Liver (tissue), 9 donors: Measurements from ENCODE around the gene GRIN3A. TPM values are rescaled to one million over a fixed set of nuclear protein-coding genes. Genes with fewer than 3 reads are reported as not detected.
A peak's percentile ranks its signal among the peaks of the same experiment; 100 is the strongest.
"Not testable (repeated sequence)": the region's sequence is repeated elsewhere in the genome, so short reads cannot be mapped to it uniquely, and the experiment has no call there.

Experiments
- DNase-seq: peaks from one replicate; pipeline ENCODE4 v3.0.0-alpha.2; 2017; ENCODE audit warnings: low spot score
- H3K27ac ChIP-seq, 2 donors: one replicate each; pipeline ENCODE4 v1.7.0; 2013; ENCODE audit warnings: inconsistent platforms in 2 of 2, low read length in 2 of 2, control low read depth in 1 of 2, low read depth in 1 of 2, mild to moderate bottlenecking in 1 of 2
- H3K27me3 ChIP-seq, 4 donors: one replicate each; pipeline versions ENCODE4 v1.6.1 to v1.7.0; 2013; ENCODE audit warnings: low read length in 3 of 4, inconsistent platforms in 1 of 4, mild to moderate bottlenecking in 1 of 4, moderate library complexity in 1 of 4; ENCODE audit not compliant: control insufficient read depth in 4 of 4, insufficient read depth in 4 of 4
- H3K36me3 ChIP-seq, 4 donors: one replicate each; pipeline versions ENCODE4 v1.6.1 to v1.7.0; 2013; ENCODE audit warnings: low read length in 3 of 4, mild to moderate bottlenecking in 3 of 4, low read depth in 1 of 4, moderate library complexity in 1 of 4; ENCODE audit not compliant: control insufficient read depth in 4 of 4, insufficient read depth in 3 of 4
- H3K4me1 ChIP-seq, 4 donors: one replicate each; pipeline versions ENCODE4 v1.6.1 to v1.7.0; 2013; ENCODE audit warnings: low read length in 3 of 4, mild to moderate bottlenecking in 3 of 4, moderate library complexity in 1 of 4; ENCODE audit not compliant: control insufficient read depth in 4 of 4, insufficient read depth in 4 of 4
- H3K4me3 ChIP-seq, 3 donors: one replicate each; pipeline versions ENCODE4 v1.6.1 to v1.7.0; 2013; ENCODE audit warnings: low read length in 3 of 3, control low read depth in 1 of 3, low read depth in 1 of 3, mild to moderate bottlenecking in 1 of 3
- H3K9ac ChIP-seq, 2 donors: one replicate each; pipeline ENCODE4 v1.7.0; 2013; ENCODE audit warnings: low read length in 2 of 2, mild to moderate bottlenecking in 2 of 2, moderate library complexity in 2 of 2, control low read depth in 1 of 2, low read depth in 1 of 2
- H3K9me3 ChIP-seq, 4 donors: one replicate each; pipeline versions ENCODE4 v1.6.1 to v1.7.0; 2013; ENCODE audit warnings: low read length in 3 of 4; ENCODE audit not compliant: control insufficient read depth in 4 of 4
- ATF3 ChIP-seq: IDR thresholded peaks from 2 replicates; pipeline ENCODE4 v1.6.1; 2016; ENCODE audit warnings: antibody characterized with exemption
- CTCF ChIP-seq: fragments of 150-350 bp; IDR thresholded peaks from 2 replicates; pipeline ENCODE4 v1.5.1; 2017; ENCODE audit warnings: improper control_type of control experiment, low read depth, low read length; ENCODE audit not compliant: missing input control
- EGR1 ChIP-seq, 2 donors: IDR thresholded peaks; 2 replicates each; pipeline ENCODE4 v1.6.1; 2016 to 2018; ENCODE audit warnings: antibody characterized with exemption in 2 of 2, low read depth in 2 of 2
- FOXA1 ChIP-seq: IDR thresholded peaks from 2 replicates; pipeline ENCODE4 v1.6.1; 2016; ENCODE audit warnings: antibody characterized with exemption
- GABPA ChIP-seq, 2 donors: IDR thresholded peaks in 1 of 2; conservative IDR thresholded peaks in 1 of 2; 2 replicates each; pipeline ENCODE4 v1.6.1; 2016; ENCODE audit warnings: antibody characterized with exemption in 2 of 2, mild to moderate bottlenecking in 1 of 2, moderate library complexity in 1 of 2
- HNF4A ChIP-seq, 2 donors: conservative IDR thresholded peaks; 2 replicates each; pipeline ENCODE4 v1.6.1; 2016; ENCODE audit warnings: antibody characterized with exemption in 2 of 2, mild to moderate bottlenecking in 2 of 2
- HNF4G ChIP-seq: IDR thresholded peaks from 2 replicates; pipeline ENCODE4 v1.6.1; 2016; ENCODE audit warnings: antibody characterized with exemption
- JUND ChIP-seq, 2 donors: IDR thresholded peaks; 2 replicates each; pipeline ENCODE4 v1.6.1; 2016; ENCODE audit warnings: antibody characterized with exemption in 2 of 2
- MAX ChIP-seq: IDR thresholded peaks from 2 replicates; pipeline ENCODE4 v1.6.1; 2016; ENCODE audit warnings: antibody characterized with exemption
- NR2F2 ChIP-seq: IDR thresholded peaks from 2 replicates; pipeline ENCODE4 v1.6.1; 2016; ENCODE audit warnings: antibody characterized with exemption
- RAD21 ChIP-seq, 2 donors: IDR thresholded peaks; 2 replicates each; pipeline ENCODE4 v1.6.1; 2016; ENCODE audit warnings: antibody characterized with exemption in 2 of 2, mild to moderate bottlenecking in 2 of 2
- REST ChIP-seq: IDR thresholded peaks from 2 replicates; pipeline ENCODE4 v1.6.1; 2016; ENCODE audit warnings: antibody characterized with exemption, mild to moderate bottlenecking
- SP1 ChIP-seq: IDR thresholded peaks from 2 replicates; pipeline ENCODE4 v1.6.1; 2018; ENCODE audit warnings: antibody characterized with exemption, mild to moderate bottlenecking
- TAF1 ChIP-seq: conservative IDR thresholded peaks from 2 replicates; pipeline ENCODE4 v1.6.1; 2016; ENCODE audit warnings: antibody characterized with exemption, mild to moderate bottlenecking
- YY1 ChIP-seq: IDR thresholded peaks from 2 replicates; pipeline ENCODE4 v1.6.1; 2016; ENCODE audit warnings: antibody characterized with exemption, mild to moderate bottlenecking
- ZBTB33 ChIP-seq: IDR thresholded peaks from 2 replicates; pipeline ENCODE4 v1.6.1; 2016; ENCODE audit warnings: antibody characterized with exemption
- WGBS: extraction: QIAGEN DNeasy Blood & Tissue Kit; methylation state at CpG from one replicate; pipeline ENCODE4 v1.1.7; 2013; 5-methylcytosine and 5-hydroxymethylcytosine counted together
- polyA plus RNA-seq, 2 donors: library from polyadenylated mRNA; stranded (reverse) in 1 of 2; unstranded in 1 of 2; fragments of 200-250 nt in 1 of 2; fragments of >200 nt in 1 of 2; fragmentation: Nextera tagmentation in 1 of 2; extraction: Ambion mirVana in 1 of 2; gene quantifications; one replicate each; pipeline versions ENCODE4 v1.2.1 to v1.2.3, GENCODE V29; 2013 to 2015
- total RNA-seq, 2 donors: library from RNA; depleted of rRNA; stranded (reverse); fragments of >200 nt; gene quantifications; one replicate each; pipeline ENCODE4 v1.2.3, GENCODE V29; 2014
- donor health status: healthy.
- donor health status: healthy.
- donor health status: healthy.
- donor health status: healthy.
- donor health status: healthy.

Gene GRIN3A
- total and polyA plus RNA-seq, 4 donors, result under 0.01 to 0.23 (median 0.09) TPM

- no peaks in the 10 kb centered on the region for H3K27me3 ChIP-seq
- DNase-seq, result no peak
- H3K9ac ChIP-seq, result no peak overlapping the region
- WGBS, result 57% methylated on average over 4 of the region's 4 CpGs
- no peak overlapping the region for H3K27ac ChIP-seq
- no peak for TF ChIP-seq MAX
- peak; percentile 48 for TF ChIP-seq CTCF
- no peak for TF ChIP-seq FOXA1
- TF ChIP-seq ATF3, result no peak
- no peak for TF ChIP-seq SP1
- TF ChIP-seq NR2F2, result no peak
- TF ChIP-seq TAF1, result no peak
- no peak for TF ChIP-seq JUND (IDR thresholded peaks at IDR 0.05)
- TF ChIP-seq HNF4A (conservative IDR thresholded peaks at IDR 0.05), result no peak
- peak; percentile 80 for TF ChIP-seq RAD21 (IDR thresholded peaks at IDR 0.05)
- no peak for TF ChIP-seq EGR1 (IDR thresholded peaks at IDR 0.05; ENCODE audit: low read depth in 2 of 2)
- no peak for TF ChIP-seq ZBTB33
- no peak for TF ChIP-seq YY1
- TF ChIP-seq REST, result no peak
- no peak for TF ChIP-seq HNF4G
- no peak for TF ChIP-seq GABPA (IDR thresholded peaks at IDR 0.05 in 1 of 2, conservative IDR thresholded peaks at IDR 0.05 in 1 of 2)
- no peaks in the 10 kb centered on the region for H3K9me3 ChIP-seq
- H3K4me3 ChIP-seq, result no peak overlapping the region
- H3K4me1 ChIP-seq, result peaks cover 0 to 3% (median 2%) of the 10 kb centered on the region in 4 donors
- peaks cover 0 to 2% (median 0%) of the 10 kb centered on the region in 4 donors for H3K36me3 ChIP-seq
These were observed 10.6 kb downstream of the GRIN3A start for GRCh38 chr9:101727612-101728524.

- WGBS, result 98% methylated on average over 30 of the region's 30 CpGs
- not testable (repeated sequence) for H3K4me3 ChIP-seq, H3K36me3 ChIP-seq, H3K9ac ChIP-seq, H3K27me3 ChIP-seq, DNase-seq, H3K4me1 ChIP-seq, H3K27ac ChIP-seq, H3K9me3 ChIP-seq
These were observed 14.2 kb downstream of the GRIN3A start for GRCh38 chr9:101724271-101724670.
